CD4-positive, alpha-beta T cell treated with Interleukin-6 for 4 hours (primary cell): ENCODE measurements around the gene RTN4.
A peak's percentile ranks its signal among the peaks of the same experiment; 100 is the strongest.

Experiments
- DNase-seq: peaks from one replicate; pipeline ENCODE4 v3.0.0-alpha.2; 2020; ENCODE audit warnings: mixed read lengths

The RTN4 gene

DNA sequence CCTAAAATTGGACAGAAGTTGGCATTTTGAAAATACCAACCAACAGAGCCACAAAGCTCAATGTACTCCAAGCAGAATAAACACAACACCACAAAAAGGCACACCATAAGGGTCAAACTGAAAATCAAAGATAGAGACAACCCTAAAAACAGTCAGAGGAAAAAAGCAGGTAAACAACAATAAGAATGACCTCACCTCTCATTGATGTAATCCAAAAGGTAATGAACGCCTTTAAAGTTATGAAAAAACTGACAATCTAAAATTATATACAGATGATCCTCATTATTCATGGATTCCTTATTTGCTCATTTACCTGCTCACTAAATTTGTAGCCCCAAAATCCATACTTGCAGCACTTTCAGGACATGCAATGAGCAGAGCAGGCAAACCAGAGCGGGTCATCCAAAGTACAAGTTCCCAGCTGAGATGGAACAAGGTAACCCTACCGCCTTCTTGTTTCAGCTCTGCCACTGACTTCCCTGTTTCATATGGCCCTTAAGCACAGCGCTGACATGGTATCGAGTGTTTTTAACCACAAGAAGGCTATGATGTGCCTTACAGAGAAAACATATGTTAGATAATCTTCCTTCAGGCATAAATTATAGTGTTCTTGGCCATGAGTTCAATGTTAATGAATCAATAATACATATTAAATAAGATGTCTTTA lies 17.0 kb downstream of the RTN4 start:
- DNase-seq = peak; percentile 24

DNA sequence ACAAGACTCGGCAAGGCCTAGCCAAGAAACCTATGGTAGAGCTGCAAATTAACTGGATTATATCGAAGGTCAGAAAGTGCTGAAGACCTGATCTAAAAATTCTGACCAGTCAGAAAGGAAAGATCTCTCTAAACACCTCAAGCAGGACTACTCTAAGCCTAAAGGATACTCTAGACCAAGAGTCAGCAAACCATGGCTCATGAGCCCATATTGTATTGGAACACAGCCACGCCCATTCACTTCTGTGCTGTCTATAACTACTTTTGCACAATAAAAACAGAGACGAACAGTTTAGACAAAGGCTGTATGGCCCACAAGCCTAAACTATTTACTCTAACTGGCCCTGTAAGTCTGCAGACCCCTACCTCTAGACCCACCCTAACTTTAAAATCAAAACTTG lies 18.7 kb downstream of the RTN4 start:
- DNase-seq = no peak

DNA sequence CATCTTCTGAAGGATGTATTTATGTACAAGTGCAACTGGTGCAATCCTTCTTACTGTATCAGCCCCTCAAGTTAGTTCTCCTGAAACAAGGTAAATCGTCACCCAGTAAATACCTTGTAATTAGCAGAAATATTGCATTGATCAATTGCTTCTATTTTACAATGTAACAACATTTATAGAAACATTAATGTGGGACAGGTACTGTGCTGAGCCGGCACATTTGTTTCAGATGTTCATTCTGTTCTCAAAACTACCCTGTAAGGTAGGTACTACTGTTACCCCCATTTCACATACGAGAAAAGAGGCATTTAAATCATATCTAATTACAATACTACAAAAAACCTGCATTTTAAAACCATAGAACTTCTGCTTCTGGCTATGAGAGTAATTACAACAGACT lies 19.5 kb downstream of the RTN4 start:
- no peak for DNase-seq

DNA sequence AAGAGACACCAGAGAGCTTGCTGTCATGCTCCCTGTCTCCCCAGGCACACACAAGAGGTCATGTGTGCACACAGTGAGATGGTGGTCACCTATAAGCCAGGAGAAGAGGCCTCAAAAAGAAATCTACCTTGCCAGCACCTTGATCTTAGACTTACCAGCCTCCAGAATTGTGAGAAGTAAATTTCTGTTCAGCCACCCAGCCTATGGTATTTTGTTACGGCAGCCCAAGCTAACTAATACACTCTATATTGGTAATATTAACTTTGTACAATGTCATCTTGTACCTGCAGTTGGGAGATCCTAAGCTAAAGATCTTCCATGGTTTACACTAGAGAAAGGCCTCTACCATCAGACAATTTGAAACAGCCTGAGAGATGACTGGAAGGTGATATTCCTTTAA lies 21.2 kb downstream of the RTN4 start:
- no peak for DNase-seq

DNA sequence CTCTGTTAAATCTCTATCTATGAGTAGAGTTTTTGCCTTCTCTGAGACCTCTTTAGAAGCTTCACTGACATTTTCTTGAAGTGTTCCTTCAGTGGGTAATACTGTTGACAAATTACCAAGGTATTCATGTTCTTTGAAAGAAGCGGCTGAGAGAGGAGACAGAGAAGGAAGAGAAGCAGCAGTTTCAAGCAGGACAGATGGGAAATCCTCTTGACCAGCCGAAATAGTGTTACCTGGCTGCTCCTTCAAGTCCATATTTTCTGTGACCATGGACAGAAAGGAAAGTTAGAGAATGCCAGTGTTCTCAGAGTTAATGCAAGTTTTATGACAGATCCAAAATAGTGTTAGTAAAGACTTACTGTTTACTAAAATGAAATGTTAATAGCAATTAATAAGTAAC lies 23.0 kb downstream of the RTN4 start:
- DNase-seq = no peak

DNA sequence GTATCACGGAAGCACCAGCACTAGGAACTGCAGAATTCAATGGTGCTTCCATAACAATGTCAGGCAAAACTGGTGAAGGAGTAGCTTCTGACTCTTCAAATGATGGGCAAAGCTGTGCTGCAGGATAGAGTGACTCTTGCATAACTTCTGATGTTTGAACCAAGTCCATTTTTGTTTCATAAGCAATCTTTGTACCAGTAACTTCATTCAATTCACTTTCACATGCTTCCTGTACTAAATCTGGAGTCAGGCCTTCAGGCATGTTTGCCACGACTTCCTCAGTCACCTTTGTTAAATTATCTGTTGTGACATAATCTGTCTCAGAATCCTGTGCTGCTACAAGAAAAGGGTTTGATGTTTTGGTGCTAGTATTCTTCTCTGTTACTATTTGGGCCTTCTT lies 24.0 kb downstream of the RTN4 start:
- peak; percentile 9 for DNase-seq

DNA sequence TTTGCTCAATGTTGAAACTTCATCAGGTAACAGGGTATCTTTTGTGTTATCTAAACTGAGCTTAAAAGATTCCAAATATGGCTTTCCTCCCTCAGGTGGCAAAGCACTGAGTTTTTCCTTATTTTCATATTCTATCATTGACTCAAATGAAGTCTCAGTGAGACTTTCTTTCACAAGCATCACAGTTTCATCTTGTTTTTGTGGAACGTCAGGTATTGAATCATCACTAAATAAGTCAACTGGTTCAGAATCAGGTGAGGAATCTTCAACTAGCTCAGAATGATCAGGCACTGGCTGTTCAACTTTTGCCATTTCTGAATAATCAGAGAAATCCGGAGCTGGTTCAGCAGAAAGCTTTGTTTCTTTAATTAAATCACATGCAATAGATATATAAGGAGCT lies 24.6 kb downstream of the RTN4 start:
- DNase-seq = no peak

DNA sequence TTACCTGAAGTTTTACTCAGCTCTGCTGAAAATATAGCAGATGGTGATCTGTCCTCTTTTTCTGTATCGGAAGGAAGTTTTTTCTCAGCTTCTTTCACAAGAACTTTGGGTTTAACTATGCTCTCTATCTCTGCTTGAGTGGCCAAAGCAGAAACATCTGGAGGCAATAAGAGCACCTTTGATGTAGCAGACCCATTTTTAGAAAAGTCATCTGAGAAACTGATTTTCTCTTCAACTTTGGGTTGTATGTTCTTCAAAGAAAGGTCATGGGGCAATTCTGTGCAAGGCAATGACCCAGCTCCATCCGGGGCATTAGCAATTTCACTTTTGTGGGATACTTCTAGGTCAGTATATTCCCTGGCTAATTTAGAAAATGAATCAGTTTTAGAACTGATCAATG lies 25.2 kb downstream of the RTN4 start:
- DNase-seq = no peak

DNA sequence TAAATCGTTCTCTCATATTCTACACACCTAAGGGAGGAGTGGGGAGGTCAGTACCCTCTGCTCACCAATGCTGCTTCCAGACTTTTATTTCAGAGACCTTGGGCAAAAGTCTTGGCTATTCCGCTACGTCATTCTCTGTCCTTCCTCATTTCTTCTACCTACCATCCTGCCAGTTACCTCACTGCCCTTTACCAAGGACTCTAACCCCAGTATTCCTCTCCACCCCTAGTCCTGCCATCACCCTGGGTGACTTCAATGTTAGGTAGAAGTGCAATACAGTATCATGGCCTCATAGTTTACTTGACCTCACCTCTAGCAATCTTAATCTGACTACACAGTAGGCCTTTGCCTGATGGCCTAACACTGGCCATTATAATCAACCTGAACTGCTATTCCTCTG lies 27.8 kb downstream of the RTN4 start:
- DNase-seq = no peak

DNA sequence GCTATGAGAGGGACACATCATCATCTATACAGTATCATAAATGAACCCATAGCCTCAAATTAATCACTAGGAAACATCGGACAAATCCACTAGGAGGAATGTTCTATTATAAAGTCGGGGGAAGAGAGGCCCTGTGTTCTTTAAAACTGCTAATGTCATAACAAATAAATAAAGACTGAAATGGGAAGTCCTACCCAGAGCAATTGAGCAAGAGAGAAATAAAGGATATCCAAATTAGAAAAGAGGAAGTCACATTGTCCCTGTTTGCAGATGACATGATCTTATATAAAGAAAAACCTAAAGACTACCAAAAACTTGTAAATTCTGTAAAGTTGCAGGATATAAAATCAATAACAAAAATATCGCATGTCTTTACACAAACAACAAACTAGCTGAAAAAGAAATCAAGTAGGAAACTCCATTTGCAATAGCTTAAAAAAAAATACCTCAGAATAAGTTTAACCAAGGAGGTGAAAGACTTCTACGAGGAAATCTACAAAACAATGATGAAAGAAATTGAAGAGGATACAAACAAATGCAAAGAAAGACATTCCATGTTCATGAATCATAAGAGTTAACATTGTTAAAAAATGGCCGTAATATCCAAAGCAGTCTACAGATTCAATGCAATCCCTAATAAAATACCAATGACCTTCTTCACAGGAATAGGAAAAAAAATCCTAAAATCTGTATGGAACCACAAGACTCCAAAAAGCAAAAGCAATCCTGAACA lies 30.6 kb downstream of the RTN4 start:
- no peak for DNase-seq

DNA sequence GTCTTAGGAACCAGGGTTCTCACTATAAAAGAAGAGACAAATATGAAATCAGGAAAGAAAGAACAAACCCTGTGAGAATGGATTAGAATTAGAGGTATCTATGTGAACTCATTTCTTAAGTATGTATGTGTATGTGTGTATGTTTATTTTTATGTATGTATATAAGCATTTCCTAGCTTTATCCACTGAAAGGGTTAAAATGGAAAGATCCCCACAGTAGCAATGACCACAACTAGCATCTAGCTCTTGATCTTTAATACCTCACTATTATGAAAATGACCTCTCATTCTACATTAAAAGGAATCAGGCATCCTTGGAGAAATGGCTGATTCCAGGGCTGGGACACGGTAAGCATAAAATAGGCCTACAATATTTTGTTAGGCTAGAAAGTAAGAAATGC lies 31.6 kb downstream of the RTN4 start:
- no peak for DNase-seq

DNA sequence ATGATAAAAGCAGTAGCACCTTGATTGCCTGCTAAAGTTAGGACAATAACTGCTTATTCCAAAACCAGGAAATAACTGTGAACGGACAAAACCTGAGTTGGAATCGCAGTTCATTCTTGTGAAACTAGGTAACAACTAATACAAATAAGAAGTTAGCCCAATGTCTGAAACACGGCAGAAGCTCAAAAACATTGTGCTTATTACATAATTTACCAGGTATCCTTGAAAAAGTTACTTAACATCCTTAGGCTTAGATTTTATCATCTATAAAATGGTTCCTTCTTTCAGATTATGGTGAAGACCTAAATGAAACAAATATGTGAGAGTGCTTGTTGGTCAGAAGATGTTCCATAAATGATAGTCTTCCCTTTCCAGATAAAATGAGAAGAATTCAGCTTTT lies 32.4 kb downstream of the RTN4 start:
- DNase-seq = no peak

DNA sequence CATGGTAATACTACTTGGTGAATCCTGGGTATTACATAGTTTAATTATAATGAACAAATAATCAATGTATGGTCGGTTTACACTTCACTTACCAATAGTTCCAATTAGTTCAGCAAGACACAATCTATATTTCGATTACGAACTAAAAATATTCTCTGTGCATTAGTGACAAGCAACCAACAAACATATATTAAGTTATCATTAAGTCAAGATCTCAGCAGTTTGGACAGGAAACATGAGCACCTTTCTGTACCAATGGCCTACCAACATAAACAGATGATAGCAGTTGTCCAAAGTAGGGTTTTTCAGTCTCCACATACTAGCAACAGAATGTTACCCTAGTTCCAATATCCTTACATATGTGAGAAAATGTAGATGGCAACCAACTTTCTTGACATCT lies 32.8 kb downstream of the RTN4 start:
- no peak for DNase-seq

DNA sequence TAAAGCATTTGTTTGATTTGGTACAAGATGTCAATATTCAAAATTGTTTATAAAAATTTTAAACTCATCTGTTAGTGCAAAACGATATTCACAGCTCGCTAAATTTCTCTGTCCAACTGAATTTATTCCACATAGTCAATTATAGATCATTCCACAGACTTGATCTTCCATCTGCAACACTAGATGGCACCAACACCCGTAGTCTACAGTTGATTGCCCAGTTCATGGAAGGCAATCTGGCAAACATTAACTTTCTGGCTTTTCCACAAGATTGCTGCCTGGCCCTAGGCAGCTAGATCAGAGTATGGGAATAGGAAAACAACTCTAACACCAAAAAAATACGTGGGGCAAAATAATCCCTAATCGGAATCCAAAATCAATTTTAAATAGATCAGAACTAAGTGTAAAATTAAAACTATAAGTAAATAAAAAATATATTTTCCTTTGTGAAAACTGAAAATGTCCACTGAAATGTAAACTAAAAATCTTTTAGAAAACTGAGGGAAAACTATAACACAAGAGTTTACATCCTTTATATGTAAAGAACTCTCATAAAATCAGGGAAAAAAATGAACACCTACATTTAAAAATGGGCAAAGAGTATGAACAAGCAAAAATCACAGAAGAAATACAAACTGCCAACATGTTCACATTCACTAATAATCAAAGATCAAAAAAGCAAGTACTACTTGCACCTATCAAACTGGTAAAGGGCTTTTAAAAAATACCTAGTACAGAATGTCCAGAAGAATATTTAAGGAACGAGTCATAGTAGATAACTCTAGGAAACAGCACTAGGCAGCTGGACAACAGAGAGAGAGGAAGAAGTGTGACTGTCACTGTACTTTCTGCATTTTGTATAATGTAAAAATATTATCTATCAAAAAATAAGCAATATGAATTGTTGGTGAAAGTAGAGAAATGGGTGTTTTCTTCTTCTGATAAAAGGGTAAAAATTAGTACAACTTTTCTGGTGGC lies 35.0 kb downstream of the RTN4 start:
- DNase-seq = peak; percentile 62

DNA sequence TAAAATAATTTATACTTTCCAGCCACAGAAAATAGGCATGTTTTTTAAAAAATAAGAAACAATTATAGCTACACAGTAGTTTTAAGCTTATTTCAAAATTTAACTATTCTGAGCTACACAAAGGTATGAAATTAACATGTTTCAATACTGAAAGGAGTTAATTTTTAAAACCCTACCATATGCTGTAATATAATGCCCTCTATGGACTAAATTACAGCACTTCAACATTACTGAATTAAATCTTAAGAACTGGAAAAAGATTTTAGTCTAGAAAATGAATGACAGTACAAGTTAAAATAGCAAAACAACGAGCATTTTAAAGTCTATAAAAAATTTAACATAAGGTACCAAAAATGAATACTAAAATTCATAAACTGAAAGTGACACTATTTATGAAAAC lies 36.3 kb downstream of the RTN4 start:
- DNase-seq = no peak

DNA sequence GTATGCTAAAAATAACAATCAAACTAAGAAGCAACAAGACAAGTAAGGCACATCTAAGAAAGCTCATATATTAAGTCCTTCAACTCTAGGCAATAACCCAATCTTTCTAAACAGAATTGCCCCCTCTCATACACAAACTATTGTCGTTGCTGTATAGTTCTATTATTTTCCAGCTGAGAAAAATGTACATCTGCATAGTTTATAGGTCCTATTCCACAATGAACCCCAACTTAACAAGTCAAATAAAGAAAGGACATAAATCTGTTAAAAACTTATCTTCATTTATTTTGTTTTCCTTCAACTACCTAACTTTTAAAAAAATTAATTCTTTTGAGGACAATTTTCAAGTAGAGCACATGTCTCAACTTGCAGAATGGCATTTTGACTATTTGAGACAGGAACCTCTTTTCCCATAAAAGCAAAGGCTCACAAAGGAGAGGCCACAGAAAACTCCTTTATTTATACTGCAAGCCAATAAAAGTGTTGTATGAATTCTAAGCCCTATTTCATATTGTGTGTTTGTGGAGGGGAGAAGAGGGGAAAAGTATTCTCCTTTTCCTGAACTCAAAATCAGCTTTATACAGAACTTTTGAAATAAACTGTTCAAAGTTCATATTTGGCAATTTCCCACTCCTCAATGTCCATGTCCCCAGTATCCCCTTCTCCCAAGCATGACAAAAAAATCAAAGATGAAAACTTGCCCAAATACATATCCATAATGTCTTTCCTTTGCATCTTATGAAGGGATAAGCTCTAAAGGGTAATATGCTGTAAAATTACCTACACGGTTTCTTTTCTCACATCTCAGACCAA lies 37.4 kb downstream of the RTN4 start:
- DNase-seq = no peak

DNA sequence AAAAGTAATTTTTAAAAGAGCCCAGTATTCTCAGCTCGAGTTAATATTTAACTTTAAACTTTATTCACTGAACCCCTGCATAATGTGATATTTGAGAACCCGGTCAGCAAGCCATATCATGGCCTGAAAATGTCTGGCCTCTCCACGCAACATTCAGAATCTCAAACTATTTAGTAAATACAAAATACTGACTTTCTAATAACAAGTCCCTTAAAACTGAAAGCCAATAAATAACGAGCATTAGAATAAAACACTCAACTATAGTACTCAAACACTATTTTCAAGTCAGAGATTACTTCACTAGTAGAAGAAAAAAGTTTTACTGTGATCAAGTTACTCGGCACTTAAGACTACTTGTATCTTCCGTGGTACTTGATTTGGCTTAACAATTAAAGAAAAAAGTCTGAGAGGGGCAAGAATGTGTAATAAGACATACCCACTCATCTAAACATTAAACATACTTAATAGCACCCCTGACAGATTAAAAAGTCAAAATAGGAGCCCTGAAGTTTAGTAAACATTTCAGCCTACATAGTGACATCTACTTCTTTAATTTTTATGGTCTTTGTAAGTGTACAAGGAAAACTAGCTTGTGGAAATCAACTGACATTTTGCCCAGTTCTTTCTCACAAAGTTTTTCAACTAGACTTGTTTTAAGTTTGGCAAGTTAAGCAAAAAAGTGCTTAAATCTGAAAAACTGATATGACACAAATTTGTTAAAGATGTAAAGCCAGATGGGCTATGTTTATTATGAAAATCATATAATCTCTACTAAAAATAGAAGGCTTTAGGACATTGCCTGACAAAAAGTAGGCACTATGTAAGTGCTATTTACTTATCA lies 38.2 kb downstream of the RTN4 start:
- no peak for DNase-seq

DNA sequence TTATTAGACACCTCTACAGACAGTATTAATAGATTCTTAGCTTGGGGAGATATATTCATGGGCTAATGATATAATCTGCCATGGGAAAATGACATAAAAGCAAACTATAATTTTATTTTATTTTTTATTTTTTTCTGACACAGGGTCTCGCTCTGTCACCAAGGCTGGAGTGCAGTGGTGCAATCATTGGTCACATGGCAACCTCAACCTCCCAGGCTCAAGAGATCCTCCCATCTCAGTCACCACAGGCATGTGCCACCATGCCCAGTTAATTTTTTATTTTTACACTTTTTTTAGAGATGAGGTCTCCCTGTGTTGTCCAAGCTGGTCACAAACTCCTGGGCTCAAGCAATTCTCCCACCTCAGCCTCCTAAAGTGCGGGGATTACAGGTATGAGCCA lies 39.3 kb downstream of the RTN4 start:
- DNase-seq = no peak

DNA sequence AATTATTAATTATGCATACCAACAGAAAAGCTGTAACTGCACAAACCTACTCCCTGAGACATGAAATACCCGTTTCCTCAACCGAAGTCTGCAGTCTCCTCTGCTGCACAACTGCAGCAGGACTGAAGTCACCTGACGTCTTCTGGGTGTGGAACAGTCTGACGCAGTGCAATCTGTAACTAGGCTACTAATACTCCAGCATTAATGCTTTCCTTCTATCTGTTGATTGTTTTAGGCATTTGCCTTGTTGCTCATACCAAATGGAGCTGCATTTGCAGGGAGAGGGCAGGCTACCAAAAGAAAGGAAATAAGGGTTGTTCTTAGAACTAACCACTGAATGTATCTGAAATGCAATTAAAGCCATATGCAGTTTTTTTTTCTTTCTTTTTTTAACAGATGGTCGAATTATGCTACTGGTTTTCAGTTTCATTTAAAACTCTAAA lies 40.1 kb downstream of the RTN4 start:
- peak; percentile 58 for DNase-seq

DNA sequence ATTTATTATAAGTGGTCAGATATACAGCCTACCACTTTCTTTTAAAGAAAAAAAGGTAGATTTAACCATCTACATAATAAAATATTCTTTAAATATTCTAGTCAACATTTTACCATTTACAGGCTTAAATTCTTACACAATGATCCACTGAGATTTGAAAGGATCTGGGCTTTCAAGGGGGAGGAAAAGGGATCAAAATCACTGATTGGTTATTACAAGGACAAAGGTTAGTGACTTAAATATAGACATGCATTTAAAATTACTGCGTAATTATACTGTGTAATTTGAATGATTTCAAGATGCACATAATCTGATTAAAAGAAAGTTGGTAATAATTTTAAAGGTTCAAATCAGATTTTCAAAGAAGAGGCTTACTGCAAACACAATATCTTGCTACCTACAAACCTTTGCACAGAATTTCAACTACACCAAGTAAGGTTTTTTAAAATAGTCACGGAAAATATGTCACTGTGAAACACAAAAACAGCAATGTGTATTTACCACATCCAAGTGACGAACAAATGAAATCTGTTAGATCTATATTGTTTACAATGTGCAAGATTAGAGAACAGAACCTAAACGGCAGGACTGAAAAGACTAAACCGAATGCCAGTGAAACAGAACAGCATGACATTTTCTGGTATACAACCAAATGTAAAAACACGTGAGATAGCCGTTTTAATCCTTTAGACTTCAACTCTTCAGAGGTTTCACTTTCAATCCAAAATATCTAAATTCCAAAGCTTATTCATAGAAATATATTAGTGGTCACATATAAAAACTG lies 40.8 kb downstream of the RTN4 start:
- no peak for DNase-seq

DNA sequence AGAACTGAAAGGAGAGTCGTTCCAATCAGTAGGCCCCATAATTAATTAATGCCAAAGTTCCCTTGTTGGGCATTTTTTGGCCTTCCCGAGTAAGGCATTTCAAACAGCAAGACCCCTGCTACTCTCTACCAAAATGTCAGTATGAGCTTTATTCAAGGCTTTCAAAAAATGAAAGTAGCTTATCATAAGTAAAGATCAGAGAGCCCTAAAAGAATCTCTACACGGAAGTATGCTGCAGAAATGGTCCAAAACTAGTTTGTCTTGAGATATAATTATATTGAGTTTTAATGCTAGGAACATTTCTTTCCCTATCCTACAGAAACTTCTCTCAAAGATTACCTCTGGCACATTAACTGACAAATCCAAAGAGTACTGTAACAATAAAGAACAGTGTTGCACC lies 43.9 kb downstream of the RTN4 start:
- no peak for DNase-seq
